GM23338 (cell line): ENCODE results near the gene RNF183. TPM values are rescaled to one million over a fixed set of nuclear protein-coding genes. Genes with fewer than 3 reads are reported as not detected.

Source experiments
- ATAC-seq: fragments of 200-7000 bp; cut with Tn5 transposase; 3 replicates; pipeline ENCODE4 v1.9.1; 2020
- DNase-seq: peaks from one replicate; pipeline ENCODE4 v3.0.0-alpha.2; 2015; ENCODE audit warnings: low spot score
- H2AFZ ChIP-seq: fragments of 200-600 bp; sonication (generic); 2 replicates; pipeline ENCODE4 v1.8.0; 2016; ENCODE audit warnings: antibody characterized with exemption, mild to moderate bottlenecking, moderate library complexity
- H3F3A ChIP-seq: fragments of 200-600 bp; sonication (generic); replicated peaks from 2 replicates; pipeline ENCODE4 v1.8.0; 2017; ENCODE audit warnings: antibody characterized with exemption, mixed run types, low read depth
- H3K27ac ChIP-seq: fragments of 200-600 bp; sonication (generic); 2 replicates; pipeline ENCODE4 v1.6.1; 2016; ENCODE audit warnings: low read depth
- H3K27me3 ChIP-seq: fragments of 200-600 bp; sonication (generic); 2 replicates; pipeline ENCODE4 v1.8.0; 2016; ENCODE audit warnings: mild to moderate bottlenecking, mixed run types, moderate library complexity; ENCODE audit not compliant: insufficient read depth
- H3K36me3 ChIP-seq: fragments of 200-600 bp; sonication (generic); 2 replicates; pipeline ENCODE4 v1.8.0; 2016; ENCODE audit warnings: mild to moderate bottlenecking; ENCODE audit not compliant: insufficient read depth
- H3K4me1 ChIP-seq: fragments of 200-600 bp; sonication (generic); 2 replicates; pipeline ENCODE4 v1.8.0; 2016; ENCODE audit warnings: mild to moderate bottlenecking, moderate library complexity; ENCODE audit not compliant: insufficient read depth
- H3K4me2 ChIP-seq: fragments of 200-600 bp; sonication (generic); 2 replicates; pipeline ENCODE4 v1.7.1; 2017; ENCODE audit warnings: mixed run types
- H3K4me3 ChIP-seq: fragments of 200-600 bp; sonication (generic); 2 replicates; pipeline ENCODE4 v1.6.1; 2016; ENCODE audit warnings: mixed run types
- H3K79me2 ChIP-seq: fragments of 200-600 bp; sonication (generic); replicated peaks from 2 replicates; pipeline ENCODE4 v1.8.0; 2017; ENCODE audit warnings: mild to moderate bottlenecking; ENCODE audit not compliant: insufficient read depth
- H3K9me2 ChIP-seq: fragments of 200-600 bp; sonication (generic); 2 replicates; pipeline ENCODE4 v1.8.0; 2017; ENCODE audit not compliant: insufficient read depth
- H4K20me1 ChIP-seq: fragments of 200-600 bp; sonication (generic); replicated peaks from 2 replicates; pipeline ENCODE4 v1.8.0; 2017; ENCODE audit warnings: mild to moderate bottlenecking; ENCODE audit not compliant: insufficient read depth
- H3K27ac Mint-ChIP-seq: 2 replicates; pipeline ENCODE4 v1.8.0; 2020; ENCODE audit warnings: inconsistent platforms, mild to moderate bottlenecking, moderate library complexity, mixed read lengths
- H3K27me3 Mint-ChIP-seq: 3 replicates; pipeline ENCODE4 v1.8.0; 2022; ENCODE audit warnings: low read depth, mild to moderate bottlenecking, moderate library complexity, mixed read lengths, inconsistent platforms; ENCODE audit not compliant: insufficient read depth, poor library complexity
- H3K36me3 Mint-ChIP-seq: 3 replicates; pipeline ENCODE4 v1.8.0; 2021; ENCODE audit warnings: low read depth, mild to moderate bottlenecking, inconsistent platforms, moderate library complexity, mixed read lengths
- H3K4me1 Mint-ChIP-seq: 3 replicates; pipeline ENCODE4 v1.8.0; 2020; ENCODE audit warnings: mild to moderate bottlenecking, inconsistent platforms, mixed read lengths
- H3K4me3 Mint-ChIP-seq: 3 replicates; pipeline ENCODE4 v1.8.0; 2021; ENCODE audit warnings: moderate library complexity, mild to moderate bottlenecking, inconsistent platforms, mixed read lengths
- H3K9me3 Mint-ChIP-seq: 3 replicates; pipeline ENCODE4 v1.8.0; 2020; ENCODE audit warnings: moderate library complexity, mild to moderate bottlenecking, inconsistent platforms, mixed read lengths
- CREB1 ChIP-seq: fragments of 250-450 bp; sonication (Bioruptor Pico); IDR thresholded peaks from 2 replicates; pipeline ENCODE4 v1.5.0; 2020; ENCODE audit warnings: low read depth, mild to moderate bottlenecking, moderate library complexity
- ETS1 ChIP-seq: IDR thresholded peaks from 2 replicates; pipeline ENCODE4 v1.6.1; 2016; ENCODE audit warnings: antibody characterized with exemption
- EZH2 ChIP-seq: fragments of 200-600 bp; sonication (generic); IDR thresholded peaks from one replicate; pipeline ENCODE4 v1.8.0; 2017; ENCODE audit warnings: antibody characterized with exemption, mild to moderate bottlenecking, low read depth; ENCODE audit not compliant: unreplicated experiment
- EZH2phosphoT487 ChIP-seq: fragments of 200-600 bp; sonication (generic); IDR thresholded peaks from one replicate; pipeline ENCODE4 v1.8.1; 2018; ENCODE audit warnings: antibody characterized with exemption; ENCODE audit not compliant: unreplicated experiment
- JUNB ChIP-seq: IDR thresholded peaks from one replicate; pipeline ENCODE4 v1.6.1; 2016; ENCODE audit warnings: antibody characterized with exemption; ENCODE audit not compliant: unreplicated experiment
- NANOG ChIP-seq: IDR thresholded peaks from 2 replicates; pipeline ENCODE4 v1.6.1; 2016; ENCODE audit warnings: antibody characterized with exemption, borderline replicate concordance
- POLR2AphosphoS5 ChIP-seq: IDR thresholded peaks from 2 replicates; pipeline ENCODE4 v1.6.1; 2016; ENCODE audit warnings: antibody characterized with exemption, low read depth
- STAT1 ChIP-seq: IDR thresholded peaks from one replicate; pipeline ENCODE4 v1.6.1; 2016; ENCODE audit warnings: antibody characterized with exemption; ENCODE audit not compliant: unreplicated experiment
- ZNF114 ChIP-seq: fragments of 250-450 bp; sonication (Bioruptor Pico); IDR thresholded peaks from 2 replicates; pipeline ENCODE4 v1.5.0; 2020; ENCODE audit warnings: mild to moderate bottlenecking, moderate library complexity
- ZNF331 ChIP-seq: fragments of 250-450 bp; sonication (Bioruptor Pico); IDR thresholded peaks from 2 replicates; pipeline ENCODE4 v1.5.0; 2020; ENCODE audit warnings: low read depth, mild to moderate bottlenecking, moderate library complexity
- ZNF462 ChIP-seq: fragments of 250-450 bp; sonication (Bioruptor Pico); IDR thresholded peaks from 2 replicates; pipeline ENCODE4 v1.5.0; 2020; ENCODE audit warnings: mild to moderate bottlenecking, moderate library complexity
- polyA plus RNA-seq: library from polyadenylated mRNA; unstranded; fragments of >200 nt; fragmentation: Nextera tagmentation; extraction: Ambion mirVana; gene quantifications from 2 replicates; pipeline ENCODE4 v1.2.1, GENCODE V29; 2016
- total RNA-seq: library from RNA; depleted of rRNA; stranded (reverse); fragments of >200 nt; shearing (Covaris generic); gene quantifications from 2 replicates; pipeline ENCODE4 v1.2.3, GENCODE V29; 2014
- TF ChIP-seq, protein P1 (sequence below): IDR thresholded peaks from one replicate; pipeline ENCODE4 v1.6.1; 2018; ENCODE audit warnings: antibody characterized with exemption; ENCODE audit not compliant: unreplicated experiment
- TF ChIP-seq, protein P2 (sequence below), 2 experiments: fragments of 200-600 bp in 1 of 2; sonication (generic) in 1 of 2; conservative IDR thresholded peaks; 2 replicates each; pipeline versions ENCODE4 v1.5.1 to v1.6.1; 2016 to 2017; ENCODE audit warnings: antibody characterized with exemption in 2 of 2, low read depth in 2 of 2, mild to moderate bottlenecking in 2 of 2, moderate library complexity in 1 of 2

The RNF183 gene
- total and polyA plus RNA-seq, 2 experiments from 2014 or later: 0.42 TPM; not detected in 1

DNA sequence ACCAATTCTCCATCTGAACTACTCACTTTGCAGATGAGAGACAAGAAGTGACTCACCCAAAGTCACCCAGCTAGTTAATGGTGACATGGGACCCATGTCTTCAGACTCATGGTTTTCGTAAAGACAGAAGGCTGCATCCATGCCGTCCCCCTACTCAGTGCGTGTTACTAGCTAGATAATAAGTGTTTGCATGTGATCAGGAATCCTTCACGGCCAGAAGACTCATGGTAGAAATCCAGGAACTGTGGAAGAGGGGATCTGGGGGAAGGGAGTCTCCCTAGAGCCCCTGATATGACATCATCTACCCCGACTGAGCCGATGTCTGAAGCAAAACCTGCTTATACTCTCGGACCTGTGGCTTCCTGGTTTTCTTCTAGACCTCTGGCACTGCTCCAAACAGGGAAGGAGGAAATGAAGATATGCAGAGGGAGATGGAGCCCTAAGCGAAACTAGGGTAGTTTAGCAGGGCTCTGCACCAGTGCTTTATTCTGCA, 3.3 kb downstream of the RNF183 start:
- Histone ChIP-seq H2AFZ (no peak overlapping the region), H3K4me2 (no peak overlapping the region), H3F3A (no peaks in the 10 kb centered on the region), H3K9me2 (no peaks in the 10 kb centered on the region), H3K27ac (no peak overlapping the region), H3K36me3 (no peaks in the 10 kb centered on the region), H3K79me2 (no peaks in the 10 kb centered on the region), H3K4me3 (no peak overlapping the region), H4K20me1 (no peaks in the 10 kb centered on the region), H3K4me1 (no peaks in the 10 kb centered on the region), H3K27me3 (no peaks in the 10 kb centered on the region)
- Mint-ChIP-seq H3K27ac (no peak overlapping the region), H3K4me3 (no peak overlapping the region), H3K9me3 (no peaks in the 10 kb centered on the region), H3K27me3 (peaks cover 7% of the 10 kb centered on the region), H3K36me3 (no peaks in the 10 kb centered on the region; the same call in 2 of the 3 replicates), H3K4me1 (peaks cover 7% of the 10 kb centered on the region; the same call in 2 of the 3 replicates)
- no peak for DNase-seq
- ATAC-seq: no peak
- TF ChIP-seq EZH2 (no peak), NANOG (no peak), POLR2AphosphoS5 (no peak), EZH2phosphoT487 (no peak), ETS1 (no peak), STAT1 (no peak), ZNF114 (CRISPR knock-in tag) (no peak), ZNF331 (CRISPR knock-in tag) (no peak), ZNF462 (CRISPR knock-in tag) (no peak), CREB1 (CRISPR knock-in tag) (no peak), JUNB (no peak)
- TF ChIP-seq, protein P1, sequence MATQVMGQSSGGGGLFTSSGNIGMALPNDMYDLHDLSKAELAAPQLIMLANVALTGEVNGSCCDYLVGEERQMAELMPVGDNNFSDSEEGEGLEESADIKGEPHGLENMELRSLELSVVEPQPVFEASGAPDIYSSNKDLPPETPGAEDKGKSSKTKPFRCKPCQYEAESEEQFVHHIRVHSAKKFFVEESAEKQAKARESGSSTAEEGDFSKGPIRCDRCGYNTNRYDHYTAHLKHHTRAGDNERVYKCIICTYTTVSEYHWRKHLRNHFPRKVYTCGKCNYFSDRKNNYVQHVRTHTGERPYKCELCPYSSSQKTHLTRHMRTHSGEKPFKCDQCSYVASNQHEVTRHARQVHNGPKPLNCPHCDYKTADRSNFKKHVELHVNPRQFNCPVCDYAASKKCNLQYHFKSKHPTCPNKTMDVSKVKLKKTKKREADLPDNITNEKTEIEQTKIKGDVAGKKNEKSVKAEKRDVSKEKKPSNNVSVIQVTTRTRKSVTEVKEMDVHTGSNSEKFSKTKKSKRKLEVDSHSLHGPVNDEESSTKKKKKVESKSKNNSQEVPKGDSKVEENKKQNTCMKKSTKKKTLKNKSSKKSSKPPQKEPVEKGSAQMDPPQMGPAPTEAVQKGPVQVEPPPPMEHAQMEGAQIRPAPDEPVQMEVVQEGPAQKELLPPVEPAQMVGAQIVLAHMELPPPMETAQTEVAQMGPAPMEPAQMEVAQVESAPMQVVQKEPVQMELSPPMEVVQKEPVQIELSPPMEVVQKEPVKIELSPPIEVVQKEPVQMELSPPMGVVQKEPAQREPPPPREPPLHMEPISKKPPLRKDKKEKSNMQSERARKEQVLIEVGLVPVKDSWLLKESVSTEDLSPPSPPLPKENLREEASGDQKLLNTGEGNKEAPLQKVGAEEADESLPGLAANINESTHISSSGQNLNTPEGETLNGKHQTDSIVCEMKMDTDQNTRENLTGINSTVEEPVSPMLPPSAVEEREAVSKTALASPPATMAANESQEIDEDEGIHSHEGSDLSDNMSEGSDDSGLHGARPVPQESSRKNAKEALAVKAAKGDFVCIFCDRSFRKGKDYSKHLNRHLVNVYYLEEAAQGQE: no peak
- TF ChIP-seq, protein P2, sequence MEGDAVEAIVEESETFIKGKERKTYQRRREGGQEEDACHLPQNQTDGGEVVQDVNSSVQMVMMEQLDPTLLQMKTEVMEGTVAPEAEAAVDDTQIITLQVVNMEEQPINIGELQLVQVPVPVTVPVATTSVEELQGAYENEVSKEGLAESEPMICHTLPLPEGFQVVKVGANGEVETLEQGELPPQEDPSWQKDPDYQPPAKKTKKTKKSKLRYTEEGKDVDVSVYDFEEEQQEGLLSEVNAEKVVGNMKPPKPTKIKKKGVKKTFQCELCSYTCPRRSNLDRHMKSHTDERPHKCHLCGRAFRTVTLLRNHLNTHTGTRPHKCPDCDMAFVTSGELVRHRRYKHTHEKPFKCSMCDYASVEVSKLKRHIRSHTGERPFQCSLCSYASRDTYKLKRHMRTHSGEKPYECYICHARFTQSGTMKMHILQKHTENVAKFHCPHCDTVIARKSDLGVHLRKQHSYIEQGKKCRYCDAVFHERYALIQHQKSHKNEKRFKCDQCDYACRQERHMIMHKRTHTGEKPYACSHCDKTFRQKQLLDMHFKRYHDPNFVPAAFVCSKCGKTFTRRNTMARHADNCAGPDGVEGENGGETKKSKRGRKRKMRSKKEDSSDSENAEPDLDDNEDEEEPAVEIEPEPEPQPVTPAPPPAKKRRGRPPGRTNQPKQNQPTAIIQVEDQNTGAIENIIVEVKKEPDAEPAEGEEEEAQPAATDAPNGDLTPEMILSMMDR (conservative IDR thresholded peaks at IDR 0.05; ENCODE audit: low read depth in 2 of 2): no peak
